HG03460 (cell line): ENCODE data around the gene PROC.
"Not testable (repeated sequence)": the region's sequence is repeated elsewhere in the genome, so short reads cannot be mapped to it uniquely, and the experiment has no call there.

Source experiments
- ATAC-seq: cut with Tn5 transposase; IDR thresholded peaks from one replicate; pipeline ENCODE4 v1.9.1; 2021; ENCODE audit not compliant: unreplicated experiment

PROC gene

DNA sequence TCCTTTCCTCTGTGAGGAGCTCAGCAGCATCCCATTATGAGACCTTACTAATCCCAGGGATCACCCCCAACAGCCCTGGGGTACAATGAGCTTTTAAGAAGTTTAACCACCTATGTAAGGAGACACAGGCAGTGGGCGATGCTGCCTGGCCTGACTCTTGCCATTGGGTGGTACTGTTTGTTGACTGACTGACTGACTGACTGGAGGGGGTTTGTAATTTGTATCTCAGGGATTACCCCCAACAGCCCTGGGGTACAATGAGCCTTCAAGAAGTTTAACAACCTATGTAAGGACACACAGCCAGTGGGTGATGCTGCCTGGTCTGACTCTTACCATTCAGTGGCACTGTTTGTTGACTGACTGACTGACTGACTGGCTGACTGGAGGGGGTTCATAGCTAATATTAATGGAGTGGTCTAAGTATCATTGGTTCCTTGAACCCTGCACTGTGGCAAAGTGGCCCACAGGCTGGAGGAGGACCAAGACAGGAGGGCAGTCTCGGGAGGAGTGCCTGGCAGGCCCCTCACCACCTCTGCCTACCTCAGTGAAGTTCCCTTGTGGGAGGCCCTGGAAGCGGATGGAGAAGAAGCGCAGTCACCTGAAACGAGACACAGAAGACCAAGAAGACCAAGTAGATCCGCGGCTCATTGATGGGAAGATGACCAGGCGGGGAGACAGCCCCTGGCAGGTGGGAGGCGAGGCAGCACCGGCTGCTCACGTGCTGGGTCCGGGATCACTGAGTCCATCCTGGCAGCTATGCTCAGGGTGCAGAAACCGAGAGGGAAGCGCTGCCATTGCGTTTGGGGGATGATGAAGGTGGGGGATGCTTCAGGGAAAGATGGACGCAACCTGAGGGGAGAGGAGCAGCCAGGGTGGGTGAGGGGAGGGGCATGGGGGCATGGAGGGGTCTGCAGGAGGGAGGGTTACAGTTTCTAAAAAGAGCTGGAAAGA lies 7.6 kb downstream of the PROC start:
- ATAC-seq = no peak

DNA sequence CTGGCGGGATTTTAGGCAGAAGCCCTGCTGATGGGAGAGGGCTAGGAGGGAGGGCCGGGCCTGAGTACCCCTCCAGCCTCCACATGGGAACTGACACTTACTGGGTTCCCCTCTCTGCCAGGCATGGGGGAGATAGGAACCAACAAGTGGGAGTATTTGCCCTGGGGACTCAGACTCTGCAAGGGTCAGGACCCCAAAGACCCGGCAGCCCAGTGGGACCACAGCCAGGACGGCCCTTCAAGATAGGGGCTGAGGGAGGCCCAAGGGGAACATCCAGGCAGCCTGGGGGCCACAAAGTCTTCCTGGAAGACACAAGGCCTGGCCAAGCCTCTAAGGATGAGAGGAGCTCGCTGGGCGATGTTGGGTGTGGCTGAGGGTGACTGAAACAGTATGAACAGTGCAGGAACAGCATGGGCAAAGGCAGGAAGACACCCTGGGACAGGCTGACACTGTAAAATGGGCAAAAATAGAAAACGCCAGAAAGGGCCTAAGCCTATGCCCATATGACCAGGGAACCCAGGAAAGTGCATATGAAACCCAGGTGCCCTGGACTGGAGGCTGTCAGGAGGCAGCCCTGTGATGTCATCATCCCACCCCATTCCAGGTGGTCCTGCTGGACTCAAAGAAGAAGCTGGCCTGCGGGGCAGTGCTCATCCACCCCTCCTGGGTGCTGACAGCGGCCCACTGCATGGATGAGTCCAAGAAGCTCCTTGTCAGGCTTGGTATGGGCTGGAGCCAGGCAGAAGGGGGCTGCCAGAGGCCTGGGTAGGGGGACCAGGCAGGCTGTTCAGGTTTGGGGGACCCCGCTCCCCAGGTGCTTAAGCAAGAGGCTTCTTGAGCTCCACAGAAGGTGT lies 8.5 kb downstream of the PROC start:
- ATAC-seq = no peak

DNA sequence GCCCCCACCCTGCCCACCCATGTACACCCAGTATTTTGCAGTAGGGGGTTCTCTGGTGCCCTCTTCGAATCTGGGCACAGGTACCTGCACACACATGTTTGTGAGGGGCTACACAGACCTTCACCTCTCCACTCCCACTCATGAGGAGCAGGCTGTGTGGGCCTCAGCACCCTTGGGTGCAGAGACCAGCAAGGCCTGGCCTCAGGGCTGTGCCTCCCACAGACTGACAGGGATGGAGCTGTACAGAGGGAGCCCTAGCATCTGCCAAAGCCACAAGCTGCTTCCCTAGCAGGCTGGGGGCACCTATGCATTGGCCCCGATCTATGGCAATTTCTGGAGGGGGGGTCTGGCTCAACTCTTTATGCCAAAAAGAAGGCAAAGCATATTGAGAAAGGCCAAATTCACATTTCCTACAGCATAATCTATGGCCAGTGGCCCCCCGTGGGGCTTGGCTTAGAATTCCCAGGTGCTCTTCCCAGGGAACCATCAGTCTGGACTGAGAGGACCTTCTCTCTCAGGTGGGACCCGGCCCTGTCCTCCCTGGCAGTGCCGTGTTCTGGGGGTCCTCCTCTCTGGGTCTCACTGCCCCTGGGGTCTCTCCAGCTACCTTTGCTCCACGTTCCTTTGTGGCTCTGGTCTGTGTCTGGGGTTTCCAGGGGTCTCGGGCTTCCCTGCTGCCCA lies 9.3 kb downstream of the PROC start:
- no peak for ATAC-seq

DNA sequence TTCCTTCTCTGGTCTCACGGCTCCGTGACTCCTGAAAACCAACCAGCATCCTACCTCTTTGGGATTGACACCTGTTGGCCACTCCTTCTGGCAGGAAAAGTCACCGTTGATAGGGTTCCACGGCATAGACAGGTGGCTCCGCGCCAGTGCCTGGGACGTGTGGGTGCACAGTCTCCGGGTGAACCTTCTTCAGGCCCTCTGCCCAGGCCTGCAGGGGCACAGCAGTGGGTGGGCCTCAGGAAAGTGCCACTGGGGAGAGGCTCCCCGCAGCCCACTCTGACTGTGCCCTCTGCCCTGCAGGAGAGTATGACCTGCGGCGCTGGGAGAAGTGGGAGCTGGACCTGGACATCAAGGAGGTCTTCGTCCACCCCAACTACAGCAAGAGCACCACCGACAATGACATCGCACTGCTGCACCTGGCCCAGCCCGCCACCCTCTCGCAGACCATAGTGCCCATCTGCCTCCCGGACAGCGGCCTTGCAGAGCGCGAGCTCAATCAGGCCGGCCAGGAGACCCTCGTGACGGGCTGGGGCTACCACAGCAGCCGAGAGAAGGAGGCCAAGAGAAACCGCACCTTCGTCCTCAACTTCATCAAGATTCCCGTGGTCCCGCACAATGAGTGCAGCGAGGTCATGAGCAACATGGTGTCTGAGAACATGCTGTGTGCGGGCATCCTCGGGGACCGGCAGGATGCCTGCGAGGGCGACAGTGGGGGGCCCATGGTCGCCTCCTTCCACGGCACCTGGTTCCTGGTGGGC lies 10.0 kb downstream of the PROC start:
- ATAC-seq = no peak

DNA sequence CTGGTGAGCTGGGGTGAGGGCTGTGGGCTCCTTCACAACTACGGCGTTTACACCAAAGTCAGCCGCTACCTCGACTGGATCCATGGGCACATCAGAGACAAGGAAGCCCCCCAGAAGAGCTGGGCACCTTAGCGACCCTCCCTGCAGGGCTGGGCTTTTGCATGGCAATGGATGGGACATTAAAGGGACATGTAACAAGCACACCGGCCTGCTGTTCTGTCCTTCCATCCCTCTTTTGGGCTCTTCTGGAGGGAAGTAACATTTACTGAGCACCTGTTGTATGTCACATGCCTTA lies 10.5 kb downstream of the PROC start:
- no peak for ATAC-seq

DNA sequence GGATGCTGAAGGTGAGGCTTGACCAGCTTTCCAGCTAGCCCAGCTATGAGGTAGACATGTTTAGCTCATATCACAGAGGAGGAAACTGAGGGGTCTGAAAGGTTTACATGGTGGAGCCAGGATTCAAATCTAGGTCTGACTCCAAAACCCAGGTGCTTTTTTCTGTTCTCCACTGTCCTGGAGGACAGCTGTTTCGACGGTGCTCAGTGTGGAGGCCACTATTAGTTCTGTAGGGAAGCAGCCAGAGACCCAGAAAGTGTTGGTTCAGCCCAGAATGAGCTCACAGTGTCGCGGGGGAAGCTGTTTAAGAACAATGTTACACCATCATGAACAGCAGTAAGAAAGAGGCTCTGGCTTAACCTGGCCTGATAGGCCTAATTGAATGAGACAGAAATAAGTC lies 11.1 kb downstream of the PROC start:
- no peak for ATAC-seq

DNA sequence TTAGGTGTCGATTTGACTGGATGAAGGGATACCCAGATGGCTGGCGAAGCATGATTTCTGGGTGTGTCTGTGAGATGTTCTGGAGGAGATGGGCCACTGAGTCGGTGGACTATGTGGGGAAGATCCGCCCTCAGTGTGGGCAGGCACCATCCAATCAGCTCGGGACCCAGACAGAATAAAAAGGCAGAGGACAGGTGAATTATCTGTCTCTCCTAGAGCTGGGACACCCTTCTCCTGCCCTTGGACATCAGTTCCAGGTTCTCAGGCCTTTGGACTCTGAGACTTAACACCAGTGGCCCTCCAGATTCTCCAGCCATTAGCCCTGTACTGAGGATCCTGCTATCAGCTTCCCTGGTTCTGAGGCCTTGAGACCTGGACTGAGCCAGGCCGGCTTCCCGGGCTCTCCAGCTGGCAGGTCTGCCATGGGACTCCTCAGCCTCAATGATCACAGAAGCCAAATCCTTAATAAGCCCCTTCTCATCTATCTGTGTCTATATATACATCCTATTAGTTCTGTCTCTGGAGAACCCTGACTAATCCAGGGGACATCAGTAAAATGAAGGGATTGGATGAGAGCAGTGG lies 11.7 kb downstream of the PROC start:
- ATAC-seq = no peak

DNA sequence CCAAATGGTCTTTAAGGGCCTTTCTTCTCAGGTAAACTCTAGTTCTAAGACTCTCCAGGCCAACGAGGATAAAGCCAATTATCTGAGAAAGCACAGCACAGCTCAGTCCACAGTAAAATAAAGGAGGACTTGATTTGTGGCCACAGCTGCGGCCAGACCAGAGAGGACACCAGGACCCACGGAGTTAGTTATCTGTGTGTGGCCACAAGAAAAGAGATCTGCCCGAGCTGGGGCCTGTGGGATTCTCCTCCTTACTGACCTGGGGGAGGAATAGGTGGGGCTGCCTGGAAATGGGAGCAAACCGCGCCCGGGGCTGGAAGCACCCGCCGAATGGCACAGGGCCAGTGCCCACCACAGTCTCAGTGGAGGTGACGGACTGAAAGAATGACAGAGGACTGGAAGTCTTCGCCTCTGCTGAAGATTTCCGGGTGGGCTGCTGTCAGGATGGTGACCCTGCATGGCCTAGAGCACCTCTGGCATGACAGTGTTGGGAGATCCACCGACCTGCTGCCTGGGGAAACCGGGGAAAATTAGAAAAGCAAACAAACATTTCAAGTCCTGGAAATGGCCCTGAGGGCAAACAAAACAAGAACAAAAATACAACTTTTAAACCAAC lies 13.3 kb downstream of the PROC start:
- no peak for ATAC-seq

DNA sequence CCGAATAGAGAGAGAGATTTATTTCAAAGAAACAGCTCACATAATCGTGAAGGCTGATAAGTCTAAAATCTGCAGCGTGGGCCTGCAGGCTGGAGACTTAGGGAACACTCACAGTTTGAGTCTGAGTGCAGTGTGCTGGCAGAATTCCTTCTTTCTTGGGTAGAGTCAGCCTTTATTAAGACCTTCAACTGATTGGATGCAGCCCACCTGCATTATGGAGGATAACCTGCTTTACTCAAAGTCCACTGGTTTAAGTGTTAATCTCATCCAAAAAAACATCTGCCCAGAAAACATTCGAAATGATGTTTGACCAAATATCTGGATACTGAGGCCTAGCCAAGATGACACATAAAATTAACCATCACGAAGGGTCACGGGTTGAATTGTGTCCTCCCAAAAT lies 16.3 kb downstream of the PROC start:
- no peak for ATAC-seq

DNA sequence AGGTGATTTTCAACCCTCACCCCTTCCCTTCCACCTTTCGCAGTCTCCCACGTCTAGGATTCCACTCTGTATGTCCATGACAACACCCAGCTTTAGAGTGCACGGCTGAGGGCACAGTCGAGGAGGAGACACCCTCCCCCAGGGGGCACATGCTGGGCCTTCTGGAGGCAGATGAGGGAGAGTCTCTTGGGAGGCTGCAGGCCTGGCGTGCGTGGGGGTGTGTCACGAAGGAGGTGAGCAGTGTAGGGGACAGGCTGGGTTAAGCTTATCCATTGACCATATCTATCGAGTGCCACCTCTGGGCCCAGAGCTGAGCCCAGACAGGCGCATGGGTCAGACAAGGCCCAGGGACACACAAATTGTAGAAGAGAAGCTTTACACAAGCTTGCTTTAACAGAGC lies 18.8 kb downstream of the PROC start:
- no peak for ATAC-seq

DNA sequence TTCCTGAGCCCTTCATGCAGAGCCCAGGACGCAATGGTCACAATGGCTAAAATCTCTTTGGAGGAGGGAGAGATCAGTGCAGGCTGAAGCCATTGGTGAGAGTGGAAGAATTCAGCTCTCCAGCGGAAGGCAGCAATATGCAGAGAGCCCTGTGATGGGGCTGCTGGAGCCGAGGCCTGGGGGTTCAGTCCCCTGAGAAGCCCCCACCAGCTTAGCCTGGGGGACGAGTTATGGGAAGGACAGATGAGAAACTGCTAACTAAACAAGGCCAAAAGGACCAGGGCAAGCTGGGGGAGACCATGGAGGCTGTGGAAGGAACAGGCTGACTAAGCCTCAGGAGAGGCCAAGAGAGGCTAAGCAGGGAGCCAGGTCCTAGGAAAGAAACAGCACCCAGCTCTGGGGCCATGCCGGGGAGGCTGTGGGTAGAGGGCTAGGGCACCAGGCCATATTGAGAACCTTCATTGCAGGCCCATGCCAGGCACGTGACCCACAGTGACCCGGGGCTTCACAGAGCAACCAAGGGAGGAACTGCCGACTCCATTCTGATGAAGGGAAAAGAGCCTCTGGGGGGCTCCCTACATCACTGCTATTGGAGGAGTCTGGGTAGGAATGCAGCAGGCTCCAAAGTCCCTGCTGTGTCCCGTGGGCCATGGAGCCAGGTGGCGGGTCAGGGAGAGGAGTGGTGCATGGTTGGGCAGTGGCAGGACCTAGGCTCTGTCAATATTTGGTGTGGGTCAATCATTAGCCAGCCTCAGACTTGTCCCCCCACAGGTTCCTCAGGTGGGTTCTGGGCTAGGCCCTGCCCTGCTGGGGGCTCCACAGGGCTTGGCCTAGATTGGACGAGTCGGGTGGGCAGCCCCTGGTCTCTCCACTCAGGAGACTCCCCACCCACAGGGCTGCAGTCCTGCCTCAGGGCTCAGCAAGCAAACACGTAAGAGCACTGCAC lies 19.8 kb downstream of the PROC start:
- ATAC-seq = no peak

DNA sequence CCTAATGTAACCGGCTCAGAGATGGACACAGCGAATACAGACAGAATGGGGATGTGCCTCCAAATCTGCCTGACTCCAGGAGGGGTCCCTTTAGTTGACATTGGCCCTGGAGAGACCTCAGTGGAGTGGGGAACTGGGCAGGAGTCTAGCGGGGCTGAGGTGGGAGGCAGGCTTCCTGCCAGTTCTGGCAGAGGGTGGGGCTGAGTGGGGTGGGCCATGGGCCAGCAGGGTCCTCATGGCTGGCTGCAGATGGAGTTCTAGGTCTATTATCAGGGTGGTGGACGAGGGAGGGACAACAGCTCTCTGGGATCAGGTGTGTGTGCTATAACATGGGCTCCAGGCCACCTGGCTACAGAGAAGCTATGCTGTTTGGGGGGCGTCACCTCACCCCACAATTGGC lies 21.1 kb downstream of the PROC start:
- ATAC-seq = no peak

DNA sequence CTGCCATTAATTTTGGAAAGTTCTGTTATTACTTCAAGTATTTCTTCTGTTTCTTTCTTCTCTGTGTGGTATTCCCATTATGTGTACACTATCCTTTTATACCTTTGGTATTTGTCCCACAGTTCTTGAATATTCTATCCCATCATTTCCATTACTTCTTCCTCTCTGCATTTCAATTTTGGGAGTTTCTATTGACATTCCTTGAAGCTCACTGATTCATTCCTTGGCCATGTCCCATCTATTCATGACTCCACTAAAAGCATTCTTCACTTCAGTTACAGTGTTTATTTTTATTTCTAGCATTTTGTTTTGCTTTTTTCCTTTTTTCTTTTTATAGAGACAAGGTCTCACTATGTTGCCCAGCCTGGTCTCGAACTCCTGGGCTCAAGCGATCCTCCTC lies 30.3 kb downstream of the PROC start:
- no peak for ATAC-seq

DNA sequence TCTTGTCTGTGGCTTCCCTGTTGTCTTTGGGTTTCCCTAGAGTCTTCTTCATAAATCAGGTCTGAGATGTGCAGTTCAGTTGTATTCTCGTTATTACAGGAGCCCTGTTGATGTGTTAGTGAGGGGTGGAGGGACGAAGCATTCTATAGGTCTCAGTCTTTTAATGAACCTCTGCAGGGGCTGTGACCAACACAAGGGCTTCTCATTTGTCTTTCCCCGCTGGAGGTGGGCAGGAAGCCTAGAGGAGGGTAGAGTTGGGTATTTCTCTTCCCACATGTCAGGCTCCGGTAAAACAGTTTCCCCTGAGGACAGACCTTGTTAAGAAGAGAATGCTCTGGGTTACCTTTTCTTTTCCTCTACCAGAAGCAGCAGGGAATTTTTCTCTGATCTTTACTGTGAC lies 31.2 kb downstream of the PROC start:
- ATAC-seq = no peak

DNA sequence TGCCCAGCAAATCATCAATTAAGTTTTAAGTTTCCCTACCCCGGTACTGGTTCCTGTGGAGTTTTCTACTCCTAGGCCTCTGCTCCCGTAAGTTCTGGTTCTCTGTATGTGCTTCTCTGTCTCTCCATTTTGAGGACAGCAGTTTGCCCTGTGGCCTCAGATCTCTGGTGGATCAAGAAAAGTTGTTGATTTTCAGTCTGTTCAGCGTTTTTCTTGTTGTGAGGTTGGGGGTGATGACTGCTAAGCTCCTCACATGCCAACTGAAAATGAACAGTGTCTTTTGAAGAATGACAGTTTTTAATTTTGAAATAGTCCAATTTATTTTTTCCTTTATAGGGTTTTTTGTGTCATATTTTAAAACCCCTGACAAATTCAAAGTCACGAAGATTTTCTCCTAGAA lies 31.7 kb downstream of the PROC start:
- ATAC-seq = no peak

DNA sequence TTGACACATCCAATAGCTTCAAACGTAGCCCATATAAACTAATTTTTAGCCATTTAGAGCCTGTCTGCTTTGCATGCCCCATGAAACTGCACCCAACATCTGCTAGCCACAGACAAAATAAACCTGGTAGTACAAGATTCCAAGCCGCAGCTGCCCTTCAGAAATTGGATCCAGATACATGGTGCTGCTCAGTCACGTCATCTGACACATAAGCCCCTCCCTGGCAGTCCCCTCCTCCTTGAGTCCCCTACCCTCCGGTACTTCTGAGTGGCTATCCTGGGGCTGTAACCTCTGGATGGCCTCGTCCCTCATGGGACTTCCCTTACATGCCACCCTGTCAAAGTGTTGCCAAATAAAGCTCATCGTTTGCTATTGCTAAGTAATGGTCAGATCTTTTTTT lies 33.8 kb downstream of the PROC start:
- ATAC-seq = no peak

DNA sequence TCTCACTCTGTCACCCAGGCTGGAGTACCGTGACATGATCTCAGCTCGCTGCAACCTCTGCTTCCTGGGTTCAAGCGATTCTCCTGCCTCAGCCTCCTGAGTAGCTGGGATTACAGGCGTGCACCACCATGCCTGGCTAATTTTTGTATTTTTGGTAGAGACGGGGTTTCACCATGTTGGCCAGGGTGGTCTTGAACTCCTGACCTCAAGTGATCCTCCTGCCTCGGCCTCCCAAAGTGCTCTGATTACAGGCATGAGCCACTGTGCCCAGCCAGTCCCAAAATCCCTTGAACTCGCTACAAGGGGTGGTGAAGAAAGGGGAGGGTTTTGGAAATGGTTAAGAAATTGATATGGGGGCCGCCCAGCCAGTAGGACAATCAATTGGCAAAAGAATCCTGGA lies 34.2 kb downstream of the PROC start:
- not testable (repeated sequence) for ATAC-seq

DNA sequence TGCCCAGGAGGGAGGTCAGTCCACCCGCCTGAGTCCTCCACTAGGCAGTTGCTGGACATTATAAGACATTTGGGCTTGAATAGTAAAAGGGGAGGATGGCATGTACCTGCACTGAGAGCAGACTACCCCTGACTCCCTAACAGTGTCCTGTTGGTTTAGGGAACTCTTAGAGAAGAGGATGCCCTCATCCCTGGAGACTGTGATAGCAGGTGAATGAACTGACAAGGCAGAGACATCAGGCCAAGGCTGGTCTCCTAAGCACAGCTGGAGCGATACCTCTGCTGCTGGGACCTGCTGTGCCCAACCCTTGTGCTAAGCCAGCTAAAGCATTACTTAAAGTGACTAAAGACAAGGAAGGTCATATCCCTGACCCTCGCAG lies 34.8 kb downstream of the PROC start:
- no peak for ATAC-seq
